SK-N-SH (cell line): ENCODE results near the gene ARHGAP26. TPM values are rescaled to one million over a fixed set of nuclear protein-coding genes. Genes with fewer than 3 reads are reported as not detected.

ENCODE experiments used
- CTCF ChIA-PET: fragments of 300-600, 350-600 bp; formaldehyde crosslinking; extraction: SDS; loops from one replicate; lab custom pipeline; 2021; lab: Yijun Ruan, JAX
- POLR2A ChIA-PET: fragments of 350-600 bp; sonication (Branson Sonifier 250); formaldehyde crosslinking; extraction: SDS; loops from one replicate; lab custom pipeline; 2020; ENCODE audit warnings: antibody characterized with exemption, inconsistent platforms; lab: Yijun Ruan, JAX
- DNase-seq: peaks from one replicate; pipeline ENCODE4 v3.0.0; 2012
- H2AFZ ChIP-seq: fragments of 200-600 bp; sonication (generic); 2 replicates; pipeline ENCODE4 v1.8.1; 2016; ENCODE audit warnings: antibody characterized with exemption, mild to moderate bottlenecking, low read depth
- H3F3A ChIP-seq: fragments of 200-600 bp; sonication (generic); replicated peaks from 2 replicates; pipeline ENCODE3; 2016; ENCODE audit warnings: antibody characterized with exemption, mild to moderate bottlenecking; ENCODE audit not compliant: insufficient read depth
- H3K27ac ChIP-seq, 2 experiments: fragments of 200-500 bp in 1 of 2; fragments of 200-600 bp in 1 of 2; sonication (Bioruptor generic) in 1 of 2; sonication (generic), shearing (Covaris generic) in 1 of 2; 2 replicates each; pipeline versions ENCODE4 v1.5.1 to v1.6.1; 2014 to 2016; ENCODE audit warnings: low read depth in 2 of 2, inconsistent platforms in 1 of 2, low read length in 1 of 2, mild to moderate bottlenecking in 1 of 2, mixed read lengths in 1 of 2
- H3K27me3 ChIP-seq: fragments of 200-600 bp; sonication (generic), shearing (Covaris generic); 2 replicates; pipeline ENCODE4 v1.6.1; 2016; ENCODE audit warnings: mixed run types; ENCODE audit not compliant: insufficient read depth
- H3K36me3 ChIP-seq, 2 experiments: fragments of 200-500 bp in 1 of 2; fragments of 200-600 bp in 1 of 2; sonication (Bioruptor generic) in 1 of 2; sonication (generic) in 1 of 2; replicated peaks in 1 of 2; 2 replicates each; pipeline versions ENCODE3 to v1.5.1; 2014 to 2016; ENCODE audit warnings: low read length in 1 of 2, mild to moderate bottlenecking in 1 of 2; ENCODE audit not compliant: insufficient read depth in 2 of 2, control insufficient read depth in 1 of 2
- H3K4me1 ChIP-seq, 2 experiments: fragments of 200-500 bp in 1 of 2; fragments of 200-600 bp in 1 of 2; sonication (Bioruptor generic) in 1 of 2; sonication (generic), shearing (Covaris generic) in 1 of 2; 2 replicates each; pipeline versions ENCODE4 v1.5.1 to v1.6.1; 2014 to 2016; ENCODE audit warnings: low read depth in 1 of 2, low read length in 1 of 2, mixed run types in 1 of 2; ENCODE audit not compliant: insufficient read depth in 2 of 2, control insufficient read depth in 1 of 2
- H3K4me2 ChIP-seq: fragments of 200-600 bp; sonication (generic), shearing (Covaris generic); 2 replicates; pipeline ENCODE4 v1.6.1; 2017; ENCODE audit warnings: mixed run types
- H3K4me3 ChIP-seq, 2 experiments: fragments of 200-500 bp in 1 of 2; fragments of 200-600 bp in 1 of 2; sonication (Bioruptor generic) in 1 of 2; sonication (generic), shearing (Covaris generic) in 1 of 2; 2 replicates each; pipeline versions ENCODE4 v1.5.1 to v1.8.1; 2014 to 2016; ENCODE audit warnings: low read depth in 2 of 2, inconsistent platforms in 1 of 2, low read length in 1 of 2, mild to moderate bottlenecking in 1 of 2, mixed read lengths in 1 of 2, moderate library complexity in 1 of 2
- H3K79me2 ChIP-seq: fragments of 200-600 bp; sonication (generic); 2 replicates; pipeline ENCODE4 v1.8.1; 2017; ENCODE audit warnings: mild to moderate bottlenecking; ENCODE audit not compliant: insufficient read depth
- H3K9ac ChIP-seq: fragments of 200-600 bp; sonication (generic); 2 replicates; pipeline ENCODE4 v1.6.1; 2017; ENCODE audit warnings: mixed run types
- H3K9me2 ChIP-seq: fragments of 200-600 bp; sonication (generic); 2 replicates; pipeline ENCODE4 v1.6.1; 2017; ENCODE audit warnings: mixed run types
- H3K9me3 ChIP-seq: fragments of 200-600 bp; sonication (generic); 2 replicates; pipeline ENCODE4 v1.6.1; 2017; ENCODE audit warnings: mixed run types, mild to moderate bottlenecking, moderate library complexity
- H4K20me1 ChIP-seq: fragments of 200-600 bp; sonication (generic); 2 replicates; pipeline ENCODE4 v1.6.1; 2017; ENCODE audit warnings: mild to moderate bottlenecking, mixed run types; ENCODE audit not compliant: insufficient read depth
- CHD2 ChIP-seq: fragments of 150-350 bp; IDR thresholded peaks from 2 replicates; pipeline ENCODE4 v1.6.1; 2018; ENCODE audit warnings: low read length; ENCODE audit not compliant: partially characterized antibody
- ELF1 ChIP-seq: IDR thresholded peaks from 2 replicates; pipeline ENCODE4 v1.4.0; 2012
- EP300 ChIP-seq, 2 experiments: IDR thresholded peaks; 2 replicates each; pipeline versions ENCODE4 v1.4.0 to v1.6.1; 2012; ENCODE audit warnings: borderline replicate concordance in 1 of 2, low read depth in 1 of 2, low read length in 1 of 2
- EZH2phosphoT487 ChIP-seq: fragments of 200-600 bp; sonication (generic); IDR thresholded peaks from 2 replicates; pipeline ENCODE4 v1.6.1; 2017; ENCODE audit warnings: low read depth, mixed run types, mild to moderate bottlenecking, antibody characterized with exemption, moderate library complexity, borderline replicate concordance
- FOSL2 ChIP-seq: IDR thresholded peaks from 2 replicates; pipeline ENCODE4 v1.4.0; 2012; ENCODE audit warnings: low read depth, mild to moderate bottlenecking, moderate library complexity, borderline replicate concordance
- FOXM1 ChIP-seq: IDR thresholded peaks from 2 replicates; pipeline ENCODE4 v1.4.0; 2012; ENCODE audit warnings: low read depth, mild to moderate bottlenecking
- GABPA ChIP-seq: IDR thresholded peaks from 2 replicates; pipeline ENCODE4 v1.4.0; 2012; ENCODE audit warnings: low read depth, mild to moderate bottlenecking
- GATA2 ChIP-seq: sonication (generic); formaldehyde crosslinking; IDR thresholded peaks from 2 replicates; pipeline ENCODE4 v1.5.0; 2020; ENCODE audit warnings: mild to moderate bottlenecking, missing genetic modification reagents
- JUND ChIP-seq: IDR thresholded peaks from 2 replicates; pipeline ENCODE4 v1.4.0; 2012
- MEF2A ChIP-seq: IDR thresholded peaks from 2 replicates; pipeline ENCODE4 v1.4.0; 2012; ENCODE audit warnings: low read depth, borderline replicate concordance
- NFIC ChIP-seq: IDR thresholded peaks from 2 replicates; pipeline ENCODE4 v1.4.0; 2012; ENCODE audit warnings: borderline replicate concordance
- POLR2AphosphoS5 ChIP-seq: IDR thresholded peaks from 2 replicates; pipeline ENCODE4 v1.6.1; 2012; ENCODE audit warnings: low read depth, low read length
- RAD21 ChIP-seq: IDR thresholded peaks from 2 replicates; pipeline ENCODE4 v1.6.1; 2012; ENCODE audit warnings: mild to moderate bottlenecking, low read length
- REST ChIP-seq: IDR thresholded peaks from 2 replicates; pipeline ENCODE4 v1.6.1; 2012; ENCODE audit warnings: mild to moderate bottlenecking, low read depth, low read length, moderate library complexity
- RXRA ChIP-seq: IDR thresholded peaks from 2 replicates; pipeline ENCODE4 v1.4.0; 2012; ENCODE audit warnings: low read depth, mild to moderate bottlenecking, borderline replicate concordance
- TCF12 ChIP-seq: IDR thresholded peaks from 2 replicates; pipeline ENCODE4 v1.4.0; 2012
- TEAD4 ChIP-seq: IDR thresholded peaks from 2 replicates; pipeline ENCODE4 v1.4.0; 2012; ENCODE audit warnings: mild to moderate bottlenecking, borderline replicate concordance; ENCODE audit not compliant: insufficient read depth
- USF1 ChIP-seq: IDR thresholded peaks from 2 replicates; pipeline ENCODE4 v1.4.0; 2012; ENCODE audit warnings: low read depth, borderline replicate concordance
- YY1 ChIP-seq: IDR thresholded peaks from 2 replicates; pipeline ENCODE4 v1.4.0; 2012; ENCODE audit warnings: low read depth, mild to moderate bottlenecking
- ZBTB33 ChIP-seq: IDR thresholded peaks from 2 replicates; pipeline ENCODE4 v1.4.0; 2012; ENCODE audit warnings: low read depth, borderline replicate concordance
- WGBS: methylation state at CpG from one replicate; pipeline ENCODE4 v1.1.6; 2017; ENCODE audit warnings: low lambda C conversion rate; 5-methylcytosine and 5-hydroxymethylcytosine counted together
- polyA plus RNA-seq, 3 experiments: library from polyadenylated mRNA; depleted of rRNA; stranded (reverse); fragments of >200 nt; gene quantifications; 2 replicates each; pipeline ENCODE4 v1.2.3, GENCODE V29; 2012
- TF ChIP-seq, protein P1 (sequence below): IDR thresholded peaks from 2 replicates; pipeline ENCODE4; 2012
- TF ChIP-seq, protein P2 (sequence below): IDR thresholded peaks from 2 replicates; pipeline ENCODE4 v1.4.0; 2012; ENCODE audit warnings: low read depth
- TF ChIP-seq, protein P3 (sequence below): fragments of 150-350 bp; IDR thresholded peaks from 2 replicates; pipeline ENCODE4 v1.6.1; 2017; ENCODE audit warnings: antibody characterized with exemption, low read length, low read depth, borderline replicate concordance

ARHGAP26 gene
- polyA plus RNA-seq, 1 of the 3 experiments (the other 2 are of a cell fraction): 6.1 TPM

- 16% methylated on average over 8 of the region's 11 CpGs for WGBS
- H4K20me1 ChIP-seq: no peaks in the 10 kb centered on the region
- H3K79me2 ChIP-seq: no peaks in the 10 kb centered on the region
- no peaks in the 10 kb centered on the region for H3K27me3 ChIP-seq
- H3K4me3 ChIP-seq: no peak overlapping the region
- peaks cover 37% of the 10 kb centered on the region for H3F3A ChIP-seq
- TF ChIP-seq NFIC (peak; percentile 91), RXRA (peak; percentile 93), EZH2phosphoT487 (no peak), FOXM1 (peak; percentile 71), RAD21 (no peak), POLR2AphosphoS5 (peak; percentile 77; the same call in 1 of the 2 replicates), ZBTB33 (peak; percentile 79), YY1 (peak; percentile 77; the same call in 1 of the 2 replicates), GATA2 (CRISPR knock-in tag) (no peak), USF1 (0 out of 2 replicates have a peak, but pooled peaks have one; percentile 35), FOSL2 (peak; percentile 100), TCF12 (peak; percentile 98), MEF2A (0 out of 2 replicates have a peak, but pooled peaks have one; percentile 47), JUND (peak; percentile 100), GABPA (peak; percentile 32; the same call in 1 of the 2 replicates), EP300 (IDR thresholded peaks at IDR 0.05; ENCODE audit: borderline replicate concordance in 1 of 2, low read depth in 1 of 2, low read length in 1 of 2) (peak in 1 of 2 experiments; percentile 97; a peak in 3 of 4 replicates), TEAD4 (peak; percentile 92), REST (peak; percentile 52), CHD2 (no peak), ELF1 (peak; percentile 27; the same call in 1 of the 2 replicates)
- TF ChIP-seq, protein P1, sequence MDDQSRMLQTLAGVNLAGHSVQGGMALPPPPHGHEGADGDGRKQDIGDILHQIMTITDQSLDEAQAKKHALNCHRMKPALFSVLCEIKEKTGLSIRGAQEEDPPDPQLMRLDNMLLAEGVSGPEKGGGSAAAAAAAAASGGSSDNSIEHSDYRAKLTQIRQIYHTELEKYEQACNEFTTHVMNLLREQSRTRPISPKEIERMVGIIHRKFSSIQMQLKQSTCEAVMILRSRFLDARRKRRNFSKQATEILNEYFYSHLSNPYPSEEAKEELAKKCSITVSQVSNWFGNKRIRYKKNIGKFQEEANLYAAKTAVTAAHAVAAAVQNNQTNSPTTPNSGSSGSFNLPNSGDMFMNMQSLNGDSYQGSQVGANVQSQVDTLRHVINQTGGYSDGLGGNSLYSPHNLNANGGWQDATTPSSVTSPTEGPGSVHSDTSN: peak; percentile 80
- TF ChIP-seq, protein P2, sequence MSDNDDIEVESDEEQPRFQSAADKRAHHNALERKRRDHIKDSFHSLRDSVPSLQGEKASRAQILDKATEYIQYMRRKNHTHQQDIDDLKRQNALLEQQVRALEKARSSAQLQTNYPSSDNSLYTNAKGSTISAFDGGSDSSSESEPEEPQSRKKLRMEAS: peak; percentile 80
- TF ChIP-seq, protein P3, sequence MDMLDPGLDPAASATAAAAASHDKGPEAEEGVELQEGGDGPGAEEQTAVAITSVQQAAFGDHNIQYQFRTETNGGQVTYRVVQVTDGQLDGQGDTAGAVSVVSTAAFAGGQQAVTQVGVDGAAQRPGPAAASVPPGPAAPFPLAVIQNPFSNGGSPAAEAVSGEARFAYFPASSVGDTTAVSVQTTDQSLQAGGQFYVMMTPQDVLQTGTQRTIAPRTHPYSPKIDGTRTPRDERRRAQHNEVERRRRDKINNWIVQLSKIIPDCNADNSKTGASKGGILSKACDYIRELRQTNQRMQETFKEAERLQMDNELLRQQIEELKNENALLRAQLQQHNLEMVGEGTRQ: no peak
- 0 out of 2 replicates have a peak overlapping the region, but pooled peaks have one; percentile 13 for H3K9ac ChIP-seq
- H3K27ac ChIP-seq: peak overlapping the region; percentile 67 to 95; a peak in 3 of 4 replicates
- no peaks in the 10 kb centered on the region for H3K36me3 ChIP-seq
- CTCF ChIA-PET: no interaction called here
- H2AFZ ChIP-seq: peak overlapping the region; percentile 64; the same call in 1 of the 2 replicates
- H3K9me2 ChIP-seq: no peaks in the 10 kb centered on the region
- POLR2A ChIA-PET: no interaction called here
- DNase-seq: no peak
- H3K9me3 ChIP-seq: no peaks in the 10 kb centered on the region
- peak overlapping the region; percentile 71 for H3K4me2 ChIP-seq
- peaks cover 2 to 54% of the 10 kb centered on the region in 2 experiments; a peak in 3 of 4 replicates for H3K4me1 ChIP-seq
These were observed 475.9 kb downstream of the ARHGAP26 start for GRCh38 chr5:143245929-143246561.
